ENCODE results near the gene FAM3A. TPM values are rescaled to one million over a fixed set of nuclear protein-coding genes. Genes with fewer than 3 reads are reported as not detected.
"Not testable (repeated sequence)": the region's sequence is repeated elsewhere in the genome, so short reads cannot be mapped to it uniquely, and the experiment has no call there.

The FAM3A gene, protein sequence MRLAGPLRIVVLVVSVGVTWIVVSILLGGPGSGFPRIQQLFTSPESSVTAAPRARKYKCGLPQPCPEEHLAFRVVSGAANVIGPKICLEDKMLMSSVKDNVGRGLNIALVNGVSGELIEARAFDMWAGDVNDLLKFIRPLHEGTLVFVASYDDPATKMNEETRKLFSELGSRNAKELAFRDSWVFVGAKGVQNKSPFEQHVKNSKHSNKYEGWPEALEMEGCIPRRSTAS
- total RNA-seq: 21.4 and 23.2 TPM in 2 replicates

DNA sequence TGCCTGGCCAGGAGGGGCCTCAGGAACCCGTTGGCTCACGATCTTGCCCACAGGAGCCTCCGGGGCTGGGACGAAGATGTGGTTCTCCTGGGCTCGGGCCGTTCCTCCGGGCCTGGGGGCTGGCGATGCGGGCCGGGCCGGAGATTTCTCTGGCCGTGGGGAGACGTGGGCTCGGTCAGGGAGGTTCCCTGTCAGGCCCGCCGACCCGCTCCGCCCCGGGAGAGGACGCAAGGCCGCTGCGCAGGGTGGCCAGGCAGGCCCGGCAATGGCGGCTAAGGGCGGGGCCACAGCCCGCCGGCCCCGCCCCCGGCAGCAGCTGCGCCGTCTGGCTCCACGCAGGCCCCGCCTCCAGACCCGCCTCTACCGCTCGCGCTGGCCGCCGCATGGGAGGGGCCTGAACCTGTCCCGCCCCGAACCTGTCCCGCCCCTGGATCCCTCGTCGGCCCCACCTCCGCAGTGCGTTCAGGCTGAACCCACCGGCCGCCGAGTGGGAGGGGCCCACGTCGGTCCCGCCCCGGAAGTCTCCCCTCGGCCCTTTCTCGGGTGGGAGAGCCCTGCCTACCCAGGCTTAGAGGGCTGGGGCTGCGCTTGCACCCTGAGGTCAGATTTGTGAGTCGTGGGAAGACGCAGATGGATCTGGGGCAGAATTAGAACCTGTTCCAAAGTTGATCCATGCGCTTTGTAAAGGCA, at the start of gene FAM3A:
Gene FAM3A, minus strand, starts transcription at position 267 of the 690 bp plus-strand sequence. CDS start 460 bp downstream, outside the sequence.
- DNase-seq (ENCODE audit: low read depth, low spot score): peak; percentile 63

DNA sequence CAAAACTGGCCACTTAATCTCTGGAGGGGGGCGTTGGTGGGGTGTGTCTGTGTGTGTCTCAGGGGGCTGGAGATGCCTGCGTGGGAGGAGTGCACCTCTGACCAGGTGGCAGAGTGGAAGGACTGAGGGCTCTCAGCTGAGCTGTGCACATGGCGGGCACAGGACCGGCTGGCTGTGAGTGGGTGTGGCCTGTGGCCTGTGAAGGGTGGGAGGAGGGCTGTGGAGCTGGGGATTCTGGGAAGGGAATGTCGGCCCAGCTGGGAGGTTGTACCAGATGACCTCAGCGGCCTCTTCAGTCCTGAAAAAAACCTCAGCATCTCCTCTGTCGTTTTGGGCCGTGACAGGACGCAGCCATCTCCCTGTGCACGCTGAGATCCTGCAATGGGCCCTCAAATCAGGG, 46.3 kb upstream of the FAM3A start:
- not testable (repeated sequence) for DNase-seq (ENCODE audit: low read depth, low spot score)

DNA sequence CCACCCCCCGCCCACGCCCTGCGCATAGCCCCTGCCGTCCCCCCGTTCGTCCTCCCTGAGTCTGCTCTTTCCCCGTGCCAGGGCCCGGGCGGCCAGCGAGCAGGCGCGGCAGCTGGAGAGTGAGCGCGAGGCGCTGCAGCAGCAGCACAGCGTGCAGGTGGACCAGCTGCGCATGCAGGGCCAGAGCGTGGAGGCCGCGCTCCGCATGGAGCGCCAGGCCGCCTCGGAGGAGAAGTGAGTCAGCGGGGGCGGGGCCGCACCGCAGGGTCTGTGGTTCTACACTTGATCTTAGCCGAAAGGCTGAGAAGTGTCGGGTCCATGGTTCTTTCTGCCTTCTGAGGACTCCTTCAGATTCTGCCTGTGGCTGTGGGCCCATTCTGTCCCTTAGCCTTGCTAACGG, 44.3 kb upstream of the FAM3A start:
- not testable (repeated sequence) for DNase-seq (ENCODE audit: low read depth, low spot score)

DNA sequence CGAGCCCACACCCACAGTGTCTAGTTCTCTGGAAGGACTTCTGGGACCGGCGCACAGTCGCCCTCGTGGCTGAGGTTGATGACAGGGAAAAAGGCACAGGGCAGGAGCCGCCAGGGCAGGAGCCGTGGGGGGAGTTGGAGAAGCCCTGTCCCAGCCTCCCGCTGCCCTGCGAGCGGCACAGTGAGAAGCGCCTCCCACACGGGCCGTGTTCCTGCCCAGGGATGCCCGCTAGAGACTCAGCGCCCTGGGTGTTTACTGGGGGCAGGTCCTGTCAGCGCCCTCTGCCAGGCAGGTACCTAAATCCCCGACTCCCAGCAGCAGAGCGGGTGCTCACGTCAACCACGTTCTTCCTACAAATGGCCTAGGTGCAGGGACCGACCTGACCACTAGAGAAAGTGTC, 42.9 kb upstream of the FAM3A start:
- DNase-seq (ENCODE audit: low read depth, low spot score): not testable (repeated sequence)

DNA sequence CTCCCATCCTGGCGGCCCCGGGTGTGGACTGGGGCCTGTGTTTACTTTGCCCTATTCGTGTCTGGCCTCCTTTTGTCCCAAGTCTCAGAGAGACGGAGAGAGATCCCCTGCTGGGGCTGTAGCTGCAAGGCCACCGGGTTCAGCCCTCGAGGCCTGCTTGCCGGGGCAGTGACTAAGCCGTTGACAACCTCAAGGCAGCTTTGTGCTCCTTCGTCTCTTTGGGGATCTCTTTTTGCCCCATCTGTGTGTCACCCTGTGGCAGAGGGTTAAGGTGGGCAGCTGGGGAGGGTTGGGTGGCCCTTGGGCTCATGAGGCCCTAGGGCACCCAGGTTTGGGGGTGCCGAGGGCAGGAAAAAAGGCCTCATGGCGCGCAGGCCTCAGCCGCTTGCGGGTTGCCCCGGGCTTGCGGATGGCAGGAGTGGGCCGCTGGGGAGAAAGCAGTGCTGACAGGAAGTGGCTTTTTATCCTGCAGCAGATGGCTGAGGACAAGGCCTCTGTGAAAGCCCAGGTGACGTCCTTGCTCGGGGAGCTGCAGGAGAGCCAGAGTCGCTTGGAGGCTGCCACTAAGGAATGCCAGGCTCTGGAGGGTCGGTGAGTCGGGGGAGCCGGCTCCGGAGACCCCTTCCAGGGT, 42.1 kb upstream of the FAM3A start:
- not testable (repeated sequence) for DNase-seq (ENCODE audit: low read depth, low spot score)

DNA sequence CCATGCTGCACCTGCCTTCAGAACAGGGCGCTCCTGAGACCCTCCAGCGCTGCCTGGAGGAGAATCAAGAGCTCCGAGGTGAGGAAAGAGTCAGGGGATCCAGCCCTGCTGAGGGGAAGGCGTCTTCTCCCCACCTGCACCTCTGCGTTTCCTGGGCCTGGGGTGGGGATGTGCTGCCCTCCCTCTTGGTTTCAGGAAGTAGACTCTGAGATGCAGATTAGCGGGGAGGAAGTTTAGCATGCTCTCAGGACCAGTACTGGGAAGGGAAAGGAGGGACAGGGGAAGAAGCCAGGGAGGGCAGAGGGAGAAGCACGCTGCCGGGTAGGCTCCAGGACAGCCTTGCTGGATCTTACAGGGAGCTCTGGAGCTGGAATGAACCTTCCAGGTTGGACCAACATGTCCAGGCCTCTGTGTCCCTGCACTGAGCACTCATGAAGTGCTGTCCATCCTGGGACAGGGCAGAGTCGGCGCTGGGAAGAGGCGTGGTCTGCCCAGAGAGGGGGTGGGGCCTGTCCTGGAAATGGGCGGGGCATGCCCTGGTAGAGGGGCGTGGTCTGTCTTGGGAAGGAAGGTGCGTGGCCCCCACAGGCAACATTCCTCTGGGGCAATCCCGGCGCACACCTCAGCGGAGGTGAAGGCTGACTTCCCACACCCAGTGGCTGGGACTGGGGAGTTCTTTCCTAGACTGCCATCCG, 36.2 kb upstream of the FAM3A start:
- not testable (repeated sequence) for DNase-seq (ENCODE audit: low read depth, low spot score)

DNA sequence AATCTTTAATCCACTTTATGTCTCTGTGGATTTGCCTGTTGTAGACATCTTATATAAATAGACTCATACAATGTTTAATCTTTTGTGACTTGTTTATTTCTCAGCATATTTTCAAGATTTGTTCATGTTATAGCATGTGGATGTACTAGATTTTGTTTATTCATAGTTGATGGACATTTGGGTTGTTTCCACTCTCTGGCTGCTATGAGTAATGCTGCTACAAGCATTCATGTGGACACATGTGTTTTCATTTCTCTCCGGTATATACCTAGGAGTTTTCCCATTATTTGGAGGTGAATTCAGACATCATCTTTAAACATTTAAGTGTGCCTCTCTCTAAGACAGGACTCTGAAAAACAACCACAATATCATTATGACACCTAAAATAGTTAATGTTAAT, 33.7 kb upstream of the FAM3A start:
- no peak for DNase-seq (ENCODE audit: low read depth, low spot score)

DNA sequence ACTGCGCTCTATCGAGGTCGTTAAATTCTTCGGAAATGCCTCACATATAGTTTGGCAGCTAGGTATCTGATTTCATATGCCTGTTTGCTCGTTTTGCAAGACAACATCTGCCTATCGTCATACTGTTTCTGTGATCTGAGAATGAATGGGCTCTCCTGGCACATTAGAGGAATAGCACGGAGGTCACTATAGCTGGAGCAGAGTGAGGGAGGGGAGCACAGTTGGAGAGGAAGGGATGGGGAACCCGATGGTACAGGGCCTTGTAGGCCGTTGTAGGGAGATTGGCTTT, 31.9 kb upstream of the FAM3A start:
- no peak for DNase-seq (ENCODE audit: low read depth, low spot score)

DNA sequence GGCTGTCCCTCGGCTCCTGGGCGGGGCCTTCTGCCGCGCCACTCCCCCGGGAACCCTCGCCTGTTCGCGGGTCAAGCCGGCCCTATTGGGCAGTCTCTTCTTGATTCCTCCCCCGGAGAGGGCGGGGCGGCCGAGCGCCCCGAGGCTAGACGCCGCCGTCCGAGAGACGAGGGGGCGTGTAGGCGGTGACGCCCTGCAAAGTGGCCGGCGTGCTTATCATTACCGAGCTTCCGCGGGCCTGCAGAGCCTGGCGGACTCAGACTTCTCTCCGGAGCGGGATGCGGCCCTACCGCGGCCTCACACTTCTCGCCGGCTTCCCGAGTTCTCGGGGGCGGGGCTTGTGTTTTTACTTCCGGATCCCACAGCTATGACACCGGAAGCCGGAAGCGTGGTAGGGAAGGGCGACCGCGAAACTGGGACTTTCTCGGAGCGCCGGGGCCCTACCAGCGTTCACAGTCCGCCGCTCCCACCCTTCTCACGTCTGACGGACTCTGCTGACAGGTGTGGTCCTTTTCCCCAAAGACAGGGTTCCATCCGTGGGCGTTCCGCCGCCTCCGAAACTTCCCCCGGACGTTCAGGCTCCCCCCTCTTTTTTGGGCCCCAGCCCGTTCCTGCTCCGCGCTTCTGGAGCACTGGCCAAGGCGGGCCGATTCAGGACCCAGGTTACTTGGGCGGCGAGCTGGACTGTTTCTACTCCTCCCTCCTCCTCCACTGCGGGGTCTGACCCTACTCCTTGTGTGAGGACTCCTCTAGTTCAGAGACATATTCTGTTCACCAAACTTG, 31.4 kb upstream of the FAM3A start, which contains the start of gene IKBKG:
Gene IKBKG, plus strand, starts transcription at position 376 of the 783 bp plus-strand sequence. CDS start 4,383 bp downstream, outside the sequence.
- peak; percentile 60 for DNase-seq (ENCODE audit: low read depth, low spot score)

DNA sequence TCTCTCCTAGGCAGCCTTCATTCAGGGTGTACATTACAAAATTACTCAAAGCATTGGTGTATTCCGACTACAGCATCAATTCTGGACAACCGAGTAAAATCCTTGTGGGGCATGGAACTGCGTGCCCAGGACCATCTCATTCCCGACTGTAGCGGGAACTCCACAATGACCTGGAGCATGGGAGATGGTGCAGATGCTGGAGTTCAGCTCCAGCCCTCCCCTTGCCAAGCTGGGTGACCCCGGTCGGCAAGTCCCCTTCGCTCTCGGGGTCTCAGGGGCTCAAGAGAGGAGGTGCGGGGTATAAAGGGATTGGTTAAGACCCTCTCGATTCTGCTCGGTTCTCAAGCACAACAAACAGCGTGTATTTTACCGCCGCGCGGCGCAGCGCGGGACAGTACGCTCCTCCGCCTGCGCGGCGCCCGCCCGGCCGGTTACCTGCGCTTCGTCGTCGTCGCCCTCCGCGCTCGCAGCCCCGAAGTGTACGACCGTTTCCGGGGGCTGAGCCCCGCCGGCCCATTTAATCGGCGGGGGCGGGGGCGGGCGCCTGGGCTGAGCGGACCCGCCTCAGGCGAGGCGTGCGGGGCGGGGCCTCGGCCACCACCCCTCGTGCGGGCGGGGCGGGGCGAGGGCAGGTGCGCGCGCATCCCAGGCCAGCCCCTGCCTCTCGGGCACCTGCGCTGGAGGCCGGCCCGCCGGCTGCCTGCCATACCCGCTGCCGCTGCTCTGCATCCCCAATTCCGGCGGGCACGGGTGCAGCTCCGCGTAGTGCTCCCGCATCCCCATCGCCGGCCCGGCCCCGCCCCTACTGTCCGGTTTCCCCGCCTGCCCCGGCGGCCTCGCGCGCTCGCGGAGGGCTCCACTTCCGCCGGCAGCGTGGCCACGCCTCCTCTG, 30.6 kb upstream of the FAM3A start, which contains the start of gene G6PD:
Gene G6PD, minus strand, starts transcription at position 493 of the 891 bp plus-strand sequence. CDS start 691 bp downstream, outside the sequence.
- DNase-seq (ENCODE audit: low read depth, low spot score): no peak

DNA sequence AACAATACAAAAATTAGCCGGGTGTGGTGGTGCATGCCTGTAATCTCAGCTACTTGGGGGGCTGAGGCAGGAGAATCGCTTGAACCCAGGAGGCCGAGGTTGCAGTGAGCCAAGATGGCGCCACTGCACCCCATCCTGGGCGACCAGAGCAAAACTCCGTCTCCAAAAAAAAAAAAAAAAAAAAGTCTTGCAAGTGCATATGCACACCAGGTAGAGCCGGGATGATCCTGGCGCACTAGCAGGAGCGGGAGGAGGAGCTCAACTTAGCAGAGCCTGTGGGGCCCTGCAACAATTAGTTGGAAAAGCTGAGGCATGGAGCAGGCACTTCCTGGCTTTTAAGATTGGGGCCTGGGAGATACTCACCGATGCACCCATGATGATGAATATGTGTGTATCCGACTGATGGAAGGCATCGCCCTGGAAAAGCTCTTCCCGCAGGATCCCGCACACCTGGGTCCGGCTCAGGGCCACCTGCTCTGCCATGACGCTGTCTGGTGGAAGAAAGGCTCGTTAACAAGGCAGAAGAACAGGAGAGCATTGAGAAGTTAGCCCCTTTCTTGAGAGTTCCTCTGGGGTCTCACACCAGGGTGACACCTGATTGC, 29.7 kb upstream of the FAM3A start:
- no peak for DNase-seq (ENCODE audit: low read depth, low spot score)

DNA sequence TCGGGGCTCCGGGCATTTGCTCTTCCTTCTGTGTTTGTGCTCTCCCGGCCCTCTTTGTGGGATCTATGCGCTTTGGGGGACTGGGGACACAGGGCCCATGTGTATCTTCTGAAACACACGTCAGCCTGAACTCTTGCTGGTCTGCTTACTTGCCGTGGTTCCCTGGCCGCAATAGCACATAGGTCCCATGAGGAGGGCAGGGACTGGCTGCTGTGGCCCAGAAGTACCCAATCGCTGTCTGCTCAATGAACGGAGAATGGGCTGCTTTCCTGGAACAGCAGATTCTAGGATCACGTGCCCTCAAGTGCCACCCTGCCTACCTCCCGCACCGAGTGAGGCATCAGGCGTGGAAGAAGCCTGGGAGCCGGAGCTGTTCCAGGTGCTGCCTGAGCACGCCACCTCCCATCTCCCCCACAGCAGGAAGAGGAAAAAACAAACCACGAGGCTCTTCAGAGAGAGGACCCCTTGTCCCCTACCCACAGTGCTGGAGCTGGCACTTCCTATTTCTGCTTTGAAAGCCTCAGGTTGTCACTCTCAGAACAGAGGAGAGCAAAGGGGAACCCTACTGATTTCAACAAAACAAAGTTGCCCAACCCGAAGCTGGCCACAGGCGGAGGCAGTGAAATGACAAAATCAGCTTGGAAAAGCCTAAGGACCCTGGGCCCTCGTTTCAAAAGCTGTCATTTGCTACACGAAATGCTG, 26.8 kb upstream of the FAM3A start:
- DNase-seq (ENCODE audit: low read depth, low spot score): no peak

DNA sequence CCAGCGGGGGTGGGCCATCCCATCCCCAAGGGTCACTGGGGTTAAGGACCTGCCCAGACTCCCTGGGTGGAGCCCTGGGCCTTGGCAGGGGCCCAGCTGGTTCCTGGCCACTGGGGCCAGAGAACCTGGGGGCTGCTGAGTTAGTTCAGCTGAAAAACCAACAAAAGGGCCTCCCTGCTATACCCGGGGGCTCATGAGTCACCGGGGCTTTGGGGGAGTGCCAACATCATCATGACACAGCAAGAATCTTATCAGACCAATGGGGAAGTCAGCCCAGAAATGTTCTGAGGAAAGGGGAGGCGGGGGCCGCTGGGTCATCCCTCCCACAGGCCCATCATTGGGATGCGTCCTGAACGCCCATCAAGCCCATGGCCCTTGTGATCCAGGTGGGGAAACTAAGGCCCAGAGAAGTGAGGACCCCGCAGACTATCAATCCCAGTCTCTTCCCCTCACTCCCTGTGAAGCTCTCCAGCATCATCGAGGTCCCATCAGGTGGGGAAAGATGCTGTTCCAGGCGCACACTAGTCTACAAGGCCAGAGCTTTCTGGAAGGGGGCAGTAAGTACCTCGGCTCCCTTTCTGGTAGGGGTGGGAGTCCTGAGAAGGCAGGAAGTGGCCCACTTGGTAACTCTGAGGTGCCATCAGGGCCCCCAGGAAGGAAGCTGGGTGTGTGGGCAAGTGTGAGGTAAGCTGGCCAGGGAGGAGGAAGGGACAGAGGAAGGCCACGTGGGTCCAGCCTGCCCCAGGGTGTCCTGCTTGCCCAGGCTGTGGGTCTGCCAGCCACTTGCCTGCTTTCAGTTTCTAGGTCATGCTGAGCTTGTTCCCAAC, 26.1 kb upstream of the FAM3A start:
- peak; percentile 74 for DNase-seq (ENCODE audit: low read depth, low spot score)

DNA sequence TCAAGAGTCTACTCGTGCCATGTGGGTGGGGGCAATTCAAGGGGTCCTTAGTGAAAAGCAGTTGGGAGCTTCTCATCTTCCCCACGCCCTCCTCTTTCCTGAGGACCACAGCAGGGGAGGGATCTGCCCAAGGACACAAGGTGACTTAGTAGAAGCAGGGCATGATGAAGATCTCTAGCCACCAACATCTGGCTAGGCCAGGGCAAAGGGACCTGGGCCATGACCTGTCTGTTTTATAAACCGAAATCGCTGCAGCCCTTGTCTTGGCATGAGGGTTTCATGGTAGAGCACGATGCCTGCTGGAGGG, 25.5 kb upstream of the FAM3A start:
- no peak for DNase-seq (ENCODE audit: low read depth, low spot score)

DNA sequence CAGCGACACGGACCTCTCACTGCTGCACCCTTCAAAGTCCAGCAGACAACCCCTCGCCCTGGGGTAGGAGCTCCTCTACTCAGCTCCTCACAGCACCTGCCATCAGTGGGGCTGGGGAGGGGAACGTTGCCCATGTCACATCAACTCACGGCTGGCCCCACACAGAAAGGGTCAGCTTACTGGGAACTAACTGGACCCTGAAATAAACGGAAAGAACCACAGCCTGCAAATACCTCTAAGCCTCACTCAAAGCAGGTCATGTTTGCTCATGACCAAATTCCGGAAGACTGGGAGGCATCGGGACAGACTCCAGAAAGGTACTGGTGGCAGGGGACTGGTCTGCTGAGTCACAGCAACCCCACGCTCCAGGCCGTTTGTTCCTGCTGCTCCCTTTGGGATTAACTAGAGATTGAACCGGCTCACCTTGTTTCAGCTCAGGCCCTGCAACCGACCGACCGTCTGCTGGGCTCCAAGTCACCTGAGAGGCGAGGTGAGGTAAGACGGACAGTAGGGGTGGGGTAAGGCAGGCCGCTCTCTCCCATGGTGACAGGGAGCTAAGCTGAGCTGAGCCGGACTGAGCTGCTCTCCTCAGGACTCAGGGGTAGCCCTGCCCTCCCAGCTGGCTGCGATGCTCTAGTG, 25.0 kb upstream of the FAM3A start:
- DNase-seq (ENCODE audit: low read depth, low spot score): no peak

DNA sequence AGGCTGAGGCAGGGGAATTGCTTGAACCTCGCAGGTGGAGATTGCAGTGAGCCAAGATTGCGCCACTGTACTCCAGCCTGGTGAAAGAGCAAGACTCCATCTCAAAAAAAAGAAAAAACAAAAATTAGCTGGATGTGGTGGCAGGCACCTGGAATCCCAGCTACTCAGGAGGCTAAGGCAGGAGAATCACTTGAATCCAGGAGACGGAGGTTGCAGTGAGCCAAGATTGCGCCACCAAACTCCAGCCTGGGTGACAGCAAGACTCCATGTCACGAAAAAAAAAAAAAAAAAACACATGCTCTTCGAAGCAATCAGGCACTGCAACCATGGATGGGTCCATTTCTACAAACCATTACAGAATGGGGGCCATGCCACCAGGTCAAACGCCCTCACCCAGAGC, 24.3 kb upstream of the FAM3A start:
- not testable (repeated sequence) for DNase-seq (ENCODE audit: low read depth, low spot score)

DNA sequence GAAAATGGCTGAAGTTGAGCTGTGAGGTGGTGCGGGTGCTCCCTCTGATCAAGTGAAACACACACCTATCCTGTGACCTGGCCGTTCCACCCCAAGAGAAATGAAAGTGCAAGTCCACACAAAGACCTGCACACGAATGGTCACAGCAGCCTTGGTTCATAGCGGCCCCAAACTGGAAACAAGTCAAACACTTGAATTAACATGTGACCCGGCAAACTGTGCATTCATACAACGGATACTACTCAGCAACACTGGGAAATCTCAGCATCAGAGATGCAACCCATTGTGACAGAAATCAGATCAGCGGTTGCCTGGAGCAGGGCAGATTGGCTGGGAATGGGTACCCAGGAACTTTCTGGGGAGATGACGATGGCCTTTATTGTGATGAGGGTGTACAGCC, 23.0 kb upstream of the FAM3A start:
- no peak for DNase-seq (ENCODE audit: low read depth, low spot score)

DNA sequence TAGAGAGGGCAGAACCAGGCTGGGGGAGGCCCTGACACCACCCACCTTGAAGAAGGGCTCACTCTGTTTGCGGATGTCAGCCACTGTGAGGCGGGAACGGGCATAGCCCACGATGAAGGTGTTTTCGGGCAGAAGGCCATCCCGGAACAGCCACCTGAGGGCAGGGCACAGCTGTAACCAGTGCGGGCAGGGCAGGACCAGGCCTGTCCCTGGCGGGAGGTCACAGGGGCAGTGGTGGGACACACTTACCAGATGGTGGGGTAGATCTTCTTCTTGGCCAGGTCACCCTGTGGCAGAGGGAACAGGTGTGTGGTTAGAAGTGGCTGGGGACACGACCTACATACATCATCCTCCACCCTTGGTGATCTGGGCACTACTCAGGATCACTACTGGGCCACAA, 19.9 kb upstream of the FAM3A start:
- no peak for DNase-seq (ENCODE audit: low read depth, low spot score)

Measured in pulmonary artery endothelial cell (primary cell).